Endothelial cell of umbilical vein (primary cell): ENCODE measurements around the gene MT1B.
A peak's percentile ranks its signal among the peaks of the same experiment; 100 is the strongest.

Experiments used
- POLR2A ChIP-seq: IDR thresholded peaks from 2 replicates; pipeline ENCODE4 v1.6.1; 2012; ENCODE audit warnings: low read depth, mild to moderate bottlenecking, control low read depth, low read length
- POLR2AphosphoS5 ChIP-seq: IDR thresholded peaks from 2 replicates; pipeline ENCODE4 v1.6.1; 2012; ENCODE audit warnings: low read depth, mild to moderate bottlenecking, control low read depth, low read length, moderate library complexity; ENCODE audit not compliant: insufficient read depth
- TF ChIP-seq, protein P1 (sequence below), 2 donors: IDR thresholded peaks; 1 replicate in 1 of 2; 2 replicates in 1 of 2; pipeline ENCODE4 v1.5.1; 2011; ENCODE audit warnings: low read length in 2 of 2, mild to moderate bottlenecking in 2 of 2, moderate library complexity in 2 of 2, control low read depth in 1 of 2, inconsistent platforms in 1 of 2, low read depth in 1 of 2; ENCODE audit not compliant: insufficient read depth in 1 of 2; ENCODE audit errors: extremely low read depth in 1 of 2

DNA sequence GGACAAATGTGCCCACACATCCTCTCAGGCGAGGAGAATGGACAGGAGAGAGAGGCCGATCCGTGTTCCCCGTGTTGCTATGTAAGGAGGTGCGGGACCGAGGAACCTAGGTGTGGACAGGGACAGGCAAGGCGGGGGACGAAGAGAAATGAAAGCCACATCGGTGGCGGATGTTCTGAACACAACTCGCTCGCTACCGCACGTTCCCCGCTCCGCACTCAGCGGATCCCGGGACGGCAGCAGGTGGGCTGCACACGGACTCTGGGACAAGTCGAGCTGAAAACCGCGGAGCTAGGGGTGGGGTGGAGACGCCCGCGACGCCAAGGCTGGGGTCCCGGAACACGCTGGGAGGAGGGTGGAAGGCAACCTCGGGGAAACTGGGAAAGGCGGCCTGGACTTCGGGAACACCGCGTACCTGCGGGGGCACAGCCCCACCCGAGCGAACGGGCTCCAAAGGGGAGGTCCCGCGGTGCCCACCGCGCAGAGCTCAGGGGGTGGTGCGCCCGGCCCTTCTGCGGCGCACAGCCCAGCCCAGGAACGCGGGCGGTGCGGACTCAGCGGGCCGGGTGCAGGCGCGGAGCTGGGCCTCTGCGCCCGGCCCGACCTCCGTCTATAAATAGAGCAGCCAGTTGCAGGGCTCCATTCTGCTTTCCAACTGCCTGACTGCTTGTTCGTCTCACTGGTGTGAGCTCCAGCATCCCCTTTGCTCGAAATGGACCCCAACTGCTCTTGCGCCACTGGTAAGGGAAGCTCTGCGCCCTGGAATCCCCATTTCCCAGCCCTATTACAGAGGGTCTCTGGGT, 26.3 kb upstream of the MT1B start, which contains the start of gene MT1E:
- TF ChIP-seq, protein P1, sequence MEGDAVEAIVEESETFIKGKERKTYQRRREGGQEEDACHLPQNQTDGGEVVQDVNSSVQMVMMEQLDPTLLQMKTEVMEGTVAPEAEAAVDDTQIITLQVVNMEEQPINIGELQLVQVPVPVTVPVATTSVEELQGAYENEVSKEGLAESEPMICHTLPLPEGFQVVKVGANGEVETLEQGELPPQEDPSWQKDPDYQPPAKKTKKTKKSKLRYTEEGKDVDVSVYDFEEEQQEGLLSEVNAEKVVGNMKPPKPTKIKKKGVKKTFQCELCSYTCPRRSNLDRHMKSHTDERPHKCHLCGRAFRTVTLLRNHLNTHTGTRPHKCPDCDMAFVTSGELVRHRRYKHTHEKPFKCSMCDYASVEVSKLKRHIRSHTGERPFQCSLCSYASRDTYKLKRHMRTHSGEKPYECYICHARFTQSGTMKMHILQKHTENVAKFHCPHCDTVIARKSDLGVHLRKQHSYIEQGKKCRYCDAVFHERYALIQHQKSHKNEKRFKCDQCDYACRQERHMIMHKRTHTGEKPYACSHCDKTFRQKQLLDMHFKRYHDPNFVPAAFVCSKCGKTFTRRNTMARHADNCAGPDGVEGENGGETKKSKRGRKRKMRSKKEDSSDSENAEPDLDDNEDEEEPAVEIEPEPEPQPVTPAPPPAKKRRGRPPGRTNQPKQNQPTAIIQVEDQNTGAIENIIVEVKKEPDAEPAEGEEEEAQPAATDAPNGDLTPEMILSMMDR (IDR thresholded peaks at IDR 0.05; ENCODE audit: extremely low read depth in 1 of 2, insufficient read depth in 1 of 2, low read depth in 1 of 2, low read length in 2 of 2): no peak
- TF ChIP-seq POLR2A (peak; percentile 99), POLR2AphosphoS5 (peak; percentile 100)
